ENCODE results near the gene GPSM1.

DNA sequence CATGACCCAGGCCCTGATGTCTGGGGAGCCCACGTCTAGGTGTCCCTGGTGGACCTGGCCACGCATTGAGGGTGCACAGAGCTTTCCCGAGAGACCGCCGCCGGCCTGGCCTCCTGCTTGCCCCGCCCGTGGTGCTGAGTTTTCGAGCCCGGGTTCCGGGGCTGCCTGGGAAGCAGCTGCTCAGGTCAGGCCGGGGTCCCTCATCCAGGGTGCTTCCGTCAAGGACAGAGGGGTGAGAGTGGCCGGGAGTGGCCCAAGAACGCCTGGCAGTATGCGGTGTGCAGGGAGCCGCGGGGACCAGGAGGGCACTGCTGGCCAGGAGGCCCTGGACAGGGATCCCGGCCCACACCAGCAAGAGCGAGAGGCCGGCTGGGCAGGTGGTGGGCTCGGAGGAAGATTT is 43.0 kb upstream of the GPSM1 start:
- TF ChIP-seq NFIC (IDR thresholded peaks at IDR 0.05) (no peak), EP300 (IDR thresholded peaks at IDR 0.05; ENCODE audit: borderline replicate concordance) (no peak), YY1 (IDR thresholded peaks at IDR 0.05; ENCODE audit: low read depth) (no peak), TAF1 (IDR thresholded peaks at IDR 0.05; ENCODE audit: low read depth) (no peak), TCF12 (IDR thresholded peaks at IDR 0.05; ENCODE audit: low read depth) (no peak), RAD21 (IDR thresholded peaks at IDR 0.05; ENCODE audit: low read depth) (no peak), REST (IDR thresholded peaks at IDR 0.05; ENCODE audit: low read depth) (no peak), CEBPB (IDR thresholded peaks at IDR 0.05) (no peak), CREB1 (IDR thresholded peaks at IDR 0.05; ENCODE audit: low read depth) (no peak), USF1 (IDR thresholded peaks at IDR 0.05) (no peak)
- TF ChIP-seq, protein P1, sequence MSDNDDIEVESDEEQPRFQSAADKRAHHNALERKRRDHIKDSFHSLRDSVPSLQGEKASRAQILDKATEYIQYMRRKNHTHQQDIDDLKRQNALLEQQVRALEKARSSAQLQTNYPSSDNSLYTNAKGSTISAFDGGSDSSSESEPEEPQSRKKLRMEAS (IDR thresholded peaks at IDR 0.05): no peak
